ENCODE measurements around the gene FAM83F.

GRCh38 chr22:40001800-40002577 lies 7.2 kb downstream of the FAM83F start:
- TF ChIP-seq YY1 (IDR thresholded peaks at IDR 0.05; ENCODE audit: insufficient read depth, insufficient read length) (no peak), ZNF274 (IDR thresholded peaks at IDR 0.05; ENCODE audit: low read depth, low read length) (no peak)
